ENCODE results near the gene TRHDE. TPM values are rescaled to one million over a fixed set of nuclear protein-coding genes. Genes with fewer than 3 reads are reported as not detected.

The TRHDE gene
- total RNA-seq, 4 donors from 2014 or later = under 0.01 to 0.95 (median 0.50) TPM; not detected in 1

DNA sequence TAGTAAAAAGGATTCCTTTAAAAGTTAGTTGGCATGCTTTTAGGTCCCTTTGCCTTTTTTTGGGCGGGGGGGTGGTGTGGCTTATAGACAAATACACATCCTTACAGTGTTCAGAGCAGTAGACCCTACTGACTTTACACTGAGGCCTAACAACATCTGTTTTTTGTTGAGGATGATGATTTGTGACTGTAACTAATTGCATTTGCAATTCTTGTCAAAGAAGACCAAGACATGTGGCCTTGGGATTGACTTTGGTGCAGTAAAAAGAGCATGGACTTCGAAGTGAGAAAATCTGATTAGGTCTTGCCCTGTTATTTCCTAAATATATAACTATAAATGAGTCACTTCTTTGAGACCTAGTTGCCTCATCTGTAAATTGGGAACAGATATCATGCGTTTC, 77.3 kb downstream of the TRHDE start:
- intact Hi-C loops (cut with DNase I) = no loop called here
- H3K4me1 ChIP-seq = no peaks in the 10 kb centered on the region
- WGBS, 2 donors = 34 to 63% methylated on average over 3 of the region's 3 CpGs

DNA sequence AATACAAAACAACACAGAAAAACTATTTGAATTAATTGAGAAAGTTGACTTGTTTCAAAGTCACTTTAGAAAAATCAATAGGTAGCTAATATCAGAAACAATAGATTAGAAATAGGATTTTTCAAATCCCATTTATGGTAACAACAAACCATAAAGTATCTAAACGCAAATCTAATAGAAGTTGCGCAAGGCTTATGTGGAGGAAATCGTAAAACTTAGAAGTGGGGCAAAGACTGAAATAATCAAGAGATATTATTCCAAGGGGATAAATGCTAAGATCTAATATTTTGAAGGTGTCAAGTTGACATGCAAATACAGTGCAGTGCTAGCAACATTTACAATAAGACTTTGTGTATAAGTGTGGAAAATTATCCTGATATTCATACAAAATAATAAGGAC, 87.2 kb downstream of the TRHDE start:
- Histone ChIP-seq H3K27ac (no peak overlapping the region), H3K4me1 (no peaks in the 10 kb centered on the region), H3K36me3 (no peaks in the 10 kb centered on the region), H3K27me3 (no peaks in the 10 kb centered on the region), H3K4me3 (no peak overlapping the region), H3K9me3 (no peaks in the 10 kb centered on the region)
- WGBS, 2 donors = 88 to 89% methylated on average over 3 of the region's 3 CpGs
- DNase-seq = no peak
- intact Hi-C loops (cut with DNase I) = no loop called here
- TF ChIP-seq POLR2A (IDR thresholded peaks at IDR 0.05) = no peak
- TF ChIP-seq, protein P1, sequence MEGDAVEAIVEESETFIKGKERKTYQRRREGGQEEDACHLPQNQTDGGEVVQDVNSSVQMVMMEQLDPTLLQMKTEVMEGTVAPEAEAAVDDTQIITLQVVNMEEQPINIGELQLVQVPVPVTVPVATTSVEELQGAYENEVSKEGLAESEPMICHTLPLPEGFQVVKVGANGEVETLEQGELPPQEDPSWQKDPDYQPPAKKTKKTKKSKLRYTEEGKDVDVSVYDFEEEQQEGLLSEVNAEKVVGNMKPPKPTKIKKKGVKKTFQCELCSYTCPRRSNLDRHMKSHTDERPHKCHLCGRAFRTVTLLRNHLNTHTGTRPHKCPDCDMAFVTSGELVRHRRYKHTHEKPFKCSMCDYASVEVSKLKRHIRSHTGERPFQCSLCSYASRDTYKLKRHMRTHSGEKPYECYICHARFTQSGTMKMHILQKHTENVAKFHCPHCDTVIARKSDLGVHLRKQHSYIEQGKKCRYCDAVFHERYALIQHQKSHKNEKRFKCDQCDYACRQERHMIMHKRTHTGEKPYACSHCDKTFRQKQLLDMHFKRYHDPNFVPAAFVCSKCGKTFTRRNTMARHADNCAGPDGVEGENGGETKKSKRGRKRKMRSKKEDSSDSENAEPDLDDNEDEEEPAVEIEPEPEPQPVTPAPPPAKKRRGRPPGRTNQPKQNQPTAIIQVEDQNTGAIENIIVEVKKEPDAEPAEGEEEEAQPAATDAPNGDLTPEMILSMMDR (IDR thresholded peaks at IDR 0.05) = no peak

More for the DNA sequence above, 77.3 kb downstream of the TRHDE start:
- Histone ChIP-seq H3K27ac (no peak overlapping the region), H3K27me3 (no peaks in the 10 kb centered on the region), H3K4me3 (no peak overlapping the region), H3K36me3 (no peaks in the 10 kb centered on the region), H3K9me3 (no peaks in the 10 kb centered on the region)
- no peak for TF ChIP-seq POLR2A (IDR thresholded peaks at IDR 0.05)
- TF ChIP-seq, protein P1 (IDR thresholded peaks at IDR 0.05) = no peak
- no peak for DNase-seq

DNA sequence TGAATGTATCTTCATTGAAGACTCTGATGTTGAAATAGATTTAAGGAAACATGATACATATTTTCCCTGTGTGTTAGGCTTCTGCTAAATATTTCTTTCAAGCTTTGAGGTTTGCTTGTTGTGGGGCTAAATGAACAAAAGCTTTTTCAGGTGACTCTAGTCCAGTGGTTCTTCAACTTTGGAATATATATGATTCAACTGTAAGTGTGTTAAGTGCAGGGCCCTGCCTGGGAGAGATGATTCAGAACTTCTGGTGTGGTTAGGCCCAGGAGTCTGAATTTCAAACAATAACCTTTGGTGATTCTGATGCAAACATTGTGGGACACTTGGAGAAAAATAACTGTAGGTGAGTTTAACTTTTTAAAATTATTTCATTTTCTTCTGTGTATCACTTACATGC, 93.0 kb downstream of the TRHDE start:
- no peak overlapping the region for H3K4me3 ChIP-seq
- H3K36me3 ChIP-seq = no peaks in the 10 kb centered on the region
- H3K9me3 ChIP-seq = no peaks in the 10 kb centered on the region
- no peaks in the 10 kb centered on the region for H3K27me3 ChIP-seq
- TF ChIP-seq, protein P1 (IDR thresholded peaks at IDR 0.05) = no peak
- TF ChIP-seq POLR2A (IDR thresholded peaks at IDR 0.05) = no peak
- DNase-seq = no peak
- intact Hi-C loops (cut with DNase I) = no loop called here
- no peak overlapping the region for H3K27ac ChIP-seq
- H3K4me1 ChIP-seq = no peaks in the 10 kb centered on the region

DNA sequence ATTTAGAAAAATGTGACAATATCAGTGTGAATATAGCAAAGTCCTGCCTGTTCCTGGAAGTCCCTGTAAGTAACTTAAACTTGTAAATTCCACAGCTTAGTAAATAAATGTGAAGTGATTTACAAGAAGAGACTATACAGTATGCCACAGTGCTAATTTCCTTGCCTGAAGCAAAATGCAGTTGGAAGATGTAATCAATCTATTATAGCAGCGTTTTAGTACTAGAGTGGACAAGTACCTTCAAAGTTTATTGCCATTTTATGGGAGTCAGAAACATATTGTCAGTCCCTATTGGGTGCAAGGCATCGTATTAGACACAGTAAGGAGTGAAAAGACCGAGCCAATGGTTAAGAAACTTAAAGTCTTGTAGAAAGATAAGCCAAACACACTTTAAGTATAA, 94.1 kb downstream of the TRHDE start:
- WGBS, 2 donors = 54 to 57% methylated on average over 3 of the region's 3 CpGs
- H3K27ac ChIP-seq = no peak overlapping the region
- no peak for DNase-seq
- intact Hi-C loops (cut with DNase I) = no loop called here
- H3K36me3 ChIP-seq = no peaks in the 10 kb centered on the region
- H3K4me3 ChIP-seq = no peak overlapping the region
- H3K4me1 ChIP-seq = no peaks in the 10 kb centered on the region
- H3K27me3 ChIP-seq = no peaks in the 10 kb centered on the region
- H3K9me3 ChIP-seq = no peaks in the 10 kb centered on the region
- TF ChIP-seq, protein P1 (IDR thresholded peaks at IDR 0.05) = no peak
- no peak for TF ChIP-seq POLR2A (IDR thresholded peaks at IDR 0.05)

DNA sequence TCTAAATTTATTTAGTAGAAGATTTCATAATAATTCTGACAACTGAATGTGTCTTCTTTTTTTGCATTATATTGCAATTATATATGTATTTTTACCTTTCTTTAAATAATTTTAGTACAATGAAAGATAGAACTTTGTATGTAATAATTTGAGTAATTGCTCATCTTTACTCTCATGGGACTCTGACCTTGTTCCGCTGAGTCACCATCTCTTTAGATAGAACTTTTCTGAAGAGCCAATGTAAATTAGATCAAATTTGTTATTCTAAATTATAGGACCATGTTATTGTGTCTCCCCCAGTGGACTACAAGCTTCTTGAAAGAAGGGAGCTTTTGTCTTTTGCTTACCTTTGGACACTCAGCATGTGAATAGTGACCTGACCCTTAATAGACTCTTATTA, 96.1 kb downstream of the TRHDE start:
- DNase-seq = no peak
- Histone ChIP-seq H3K4me3 (no peak overlapping the region), H3K27me3 (no peaks in the 10 kb centered on the region), H3K27ac (no peak overlapping the region), H3K9me3 (no peaks in the 10 kb centered on the region), H3K36me3 (no peaks in the 10 kb centered on the region), H3K4me1 (no peaks in the 10 kb centered on the region)
- WGBS, 2 donors = 81 to 96% methylated on average over 1 of the region's 1 CpG
- intact Hi-C loops (cut with DNase I) = no loop called here
- TF ChIP-seq POLR2A (IDR thresholded peaks at IDR 0.05) = no peak
- TF ChIP-seq, protein P1 (IDR thresholded peaks at IDR 0.05) = no peak
